ENCODE measurements around the gene DPH6.
"Not testable (repeated sequence)": the region's sequence is repeated elsewhere in the genome, so short reads cannot be mapped to it uniquely, and the experiment has no call there.

DPH6 gene

GRCh38 chr15:35545824-35546510, at the start of gene DPH6:
Gene DPH6 (minus strand): TSS chr15:35546165. CDS start chr15:35546141, 24 bp downstream.
- peaks cover 45% of the 10 kb centered on the region for H3K4me1 Mint-ChIP-seq
- peaks cover 5% of the 10 kb centered on the region for H3K36me3 Mint-ChIP-seq
- H3K9me3 Mint-ChIP-seq, result no peaks in the 10 kb centered on the region
- H3K27me3 Mint-ChIP-seq, result no peaks in the 10 kb centered on the region
- peak within 1 kb of the TSS; percentile 97 for H3K4me3 Mint-ChIP-seq
- peak; percentile 93 for ATAC-seq
- H3K27ac Mint-ChIP-seq, result peak within 1 kb of the TSS; percentile 99

- no peak overlapping the region for H3K4me3 Mint-ChIP-seq
- H3K27ac Mint-ChIP-seq, result no peak overlapping the region
Observed at GRCh38 chr15:35595656-35596055, 49.7 kb upstream of the DPH6 start.

GRCh38 chr15:35591987-35592386, 46.0 kb upstream of the DPH6 start:
- not testable (repeated sequence) for ATAC-seq, H3K4me3 Mint-ChIP-seq, H3K4me1 Mint-ChIP-seq, H3K27me3 Mint-ChIP-seq, H3K9me3 Mint-ChIP-seq, H3K27ac Mint-ChIP-seq, H3K36me3 Mint-ChIP-seq

More at GRCh38 chr15:35595656-35596055, 49.7 kb upstream of the DPH6 start:
- Mint-ChIP-seq H3K36me3 (peaks cover 4% of the 10 kb centered on the region), H3K4me1 (no peaks in the 10 kb centered on the region), H3K27me3 (peaks cover 8% of the 10 kb centered on the region), H3K9me3 (peaks cover 5% of the 10 kb centered on the region)
- ATAC-seq, result no peak

GRCh38 chr15:35583863-35584528, 38.0 kb upstream of the DPH6 start:
- no peaks in the 10 kb centered on the region for H3K27me3 Mint-ChIP-seq
- no peaks in the 10 kb centered on the region for H3K9me3 Mint-ChIP-seq
- H3K36me3 Mint-ChIP-seq, result no peaks in the 10 kb centered on the region
- H3K4me1 Mint-ChIP-seq, result no peaks in the 10 kb centered on the region
- ATAC-seq, result no peak
- no peak overlapping the region for H3K27ac Mint-ChIP-seq
- H3K4me3 Mint-ChIP-seq, result no peak overlapping the region

- no peaks in the 10 kb centered on the region for H3K4me1 Mint-ChIP-seq
- no peak for ATAC-seq
- no peaks in the 10 kb centered on the region for H3K27me3 Mint-ChIP-seq
- no peak overlapping the region for H3K27ac Mint-ChIP-seq
- H3K9me3 Mint-ChIP-seq, result no peaks in the 10 kb centered on the region
- no peaks in the 10 kb centered on the region for H3K36me3 Mint-ChIP-seq
- no peak overlapping the region for H3K4me3 Mint-ChIP-seq
Observed at GRCh38 chr15:35580606-35581005, 34.6 kb upstream of the DPH6 start.

- no peak for ATAC-seq
- Mint-ChIP-seq H3K4me1 (no peaks in the 10 kb centered on the region), H3K9me3 (no peaks in the 10 kb centered on the region), H3K27me3 (no peaks in the 10 kb centered on the region), H3K4me3 (no peak overlapping the region), H3K36me3 (no peaks in the 10 kb centered on the region), H3K27ac (no peak overlapping the region)
Observed at GRCh38 chr15:35567392-35567791, 21.4 kb upstream of the DPH6 start.

GRCh38 chr15:35566991-35567390, 21.0 kb upstream of the DPH6 start:
- H3K27me3 Mint-ChIP-seq, result no peaks in the 10 kb centered on the region
- no peak for ATAC-seq
- no peak overlapping the region for H3K4me3 Mint-ChIP-seq
- no peak overlapping the region for H3K27ac Mint-ChIP-seq
- H3K9me3 Mint-ChIP-seq, result no peaks in the 10 kb centered on the region
- no peaks in the 10 kb centered on the region for H3K4me1 Mint-ChIP-seq
- no peaks in the 10 kb centered on the region for H3K36me3 Mint-ChIP-seq

- Mint-ChIP-seq H3K9me3 (no peaks in the 10 kb centered on the region), H3K36me3 (no peaks in the 10 kb centered on the region), H3K4me3 (no peak overlapping the region), H3K27ac (no peak overlapping the region), H3K27me3 (no peaks in the 10 kb centered on the region), H3K4me1 (no peaks in the 10 kb centered on the region)
- no peak for ATAC-seq
Observed at GRCh38 chr15:35565901-35566300, 19.9 kb upstream of the DPH6 start.

GRCh38 chr15:35562641-35563040, 16.7 kb upstream of the DPH6 start:
- Mint-ChIP-seq H3K4me1 (no peaks in the 10 kb centered on the region), H3K36me3 (no peaks in the 10 kb centered on the region), H3K9me3 (no peaks in the 10 kb centered on the region), H3K27ac (no peak overlapping the region), H3K27me3 (no peaks in the 10 kb centered on the region), H3K4me3 (no peak overlapping the region)
- no peak for ATAC-seq

GRCh38 chr15:35561308-35561707, 15.3 kb upstream of the DPH6 start:
- H3K4me3 Mint-ChIP-seq, result no peak overlapping the region
- H3K9me3 Mint-ChIP-seq, result no peaks in the 10 kb centered on the region
- H3K27ac Mint-ChIP-seq, result no peak overlapping the region
- no peaks in the 10 kb centered on the region for H3K27me3 Mint-ChIP-seq
- no peak for ATAC-seq
- H3K36me3 Mint-ChIP-seq, result no peaks in the 10 kb centered on the region
- H3K4me1 Mint-ChIP-seq, result no peaks in the 10 kb centered on the region

- Mint-ChIP-seq H3K27ac (no peak overlapping the region), H3K27me3 (no peaks in the 10 kb centered on the region), H3K36me3 (no peaks in the 10 kb centered on the region), H3K9me3 (no peaks in the 10 kb centered on the region), H3K4me1 (no peaks in the 10 kb centered on the region), H3K4me3 (no peak overlapping the region)
- no peak for ATAC-seq
Observed at GRCh38 chr15:35560870-35561269, 14.9 kb upstream of the DPH6 start.

GRCh38 chr15:35560258-35560657, 14.3 kb upstream of the DPH6 start:
- H3K4me3 Mint-ChIP-seq, result no peak overlapping the region
- H3K27me3 Mint-ChIP-seq, result no peaks in the 10 kb centered on the region
- H3K4me1 Mint-ChIP-seq, result no peaks in the 10 kb centered on the region
- no peak for ATAC-seq
- H3K36me3 Mint-ChIP-seq, result no peaks in the 10 kb centered on the region
- H3K27ac Mint-ChIP-seq, result no peak overlapping the region
- no peaks in the 10 kb centered on the region for H3K9me3 Mint-ChIP-seq

- ATAC-seq, result no peak
- Mint-ChIP-seq H3K27ac (no peak overlapping the region), H3K4me1 (no peaks in the 10 kb centered on the region), H3K27me3 (no peaks in the 10 kb centered on the region), H3K9me3 (no peaks in the 10 kb centered on the region), H3K4me3 (no peak overlapping the region), H3K36me3 (no peaks in the 10 kb centered on the region)
Observed at GRCh38 chr15:35559683-35560082, 13.7 kb upstream of the DPH6 start.

GRCh38 chr15:35557544-35557943, 11.6 kb upstream of the DPH6 start:
- Mint-ChIP-seq H3K27me3 (no peaks in the 10 kb centered on the region), H3K9me3 (no peaks in the 10 kb centered on the region), H3K4me3 (no peak overlapping the region), H3K4me1 (no peaks in the 10 kb centered on the region), H3K36me3 (no peaks in the 10 kb centered on the region), H3K27ac (no peak overlapping the region)
- no peak for ATAC-seq

- H3K27me3 Mint-ChIP-seq, result no peaks in the 10 kb centered on the region
- H3K4me1 Mint-ChIP-seq, result no peaks in the 10 kb centered on the region
- no peaks in the 10 kb centered on the region for H3K9me3 Mint-ChIP-seq
- ATAC-seq, result no peak
- H3K27ac Mint-ChIP-seq, result no peak overlapping the region
- H3K36me3 Mint-ChIP-seq, result no peaks in the 10 kb centered on the region
- H3K4me3 Mint-ChIP-seq, result no peak overlapping the region
Observed at GRCh38 chr15:35557012-35557411, 11.0 kb upstream of the DPH6 start.

- Mint-ChIP-seq H3K36me3 (no peaks in the 10 kb centered on the region), H3K4me1 (no peaks in the 10 kb centered on the region), H3K27me3 (no peaks in the 10 kb centered on the region), H3K9me3 (no peaks in the 10 kb centered on the region), H3K27ac (no peak overlapping the region), H3K4me3 (no peak overlapping the region)
- ATAC-seq, result no peak
Observed at GRCh38 chr15:35555244-35555643, 9.3 kb upstream of the DPH6 start.
